ENCODE measurements around the gene CYLD. TPM values are rescaled to one million over a fixed set of nuclear protein-coding genes. Genes with fewer than 3 reads are reported as not detected.

CYLD gene
- total RNA-seq, 1 donor from 2014 or later, result 33.9 TPM

DNA sequence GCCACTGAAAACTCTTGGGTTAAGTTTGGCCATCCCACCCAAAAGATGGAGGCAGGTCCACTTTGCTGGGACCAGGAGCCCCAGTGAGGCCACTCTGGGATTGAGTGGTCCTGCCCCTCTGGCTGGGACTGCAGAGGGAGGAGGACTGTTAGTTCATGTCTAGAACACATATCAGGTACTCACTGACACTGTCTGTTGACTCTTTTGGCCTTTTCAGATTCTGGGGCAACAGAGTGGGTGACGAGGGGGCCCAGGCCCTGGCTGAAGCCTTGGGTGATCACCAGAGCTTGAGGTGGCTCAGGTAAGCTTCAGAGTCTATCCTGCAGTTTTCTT is 19.5 kb upstream of the CYLD start:
- no peak for TF ChIP-seq POLR2AphosphoS5 (IDR thresholded peaks at IDR 0.05; ENCODE audit: insufficient read depth in 1 of 2, low read depth in 1 of 2)
- TF ChIP-seq, protein P1, sequence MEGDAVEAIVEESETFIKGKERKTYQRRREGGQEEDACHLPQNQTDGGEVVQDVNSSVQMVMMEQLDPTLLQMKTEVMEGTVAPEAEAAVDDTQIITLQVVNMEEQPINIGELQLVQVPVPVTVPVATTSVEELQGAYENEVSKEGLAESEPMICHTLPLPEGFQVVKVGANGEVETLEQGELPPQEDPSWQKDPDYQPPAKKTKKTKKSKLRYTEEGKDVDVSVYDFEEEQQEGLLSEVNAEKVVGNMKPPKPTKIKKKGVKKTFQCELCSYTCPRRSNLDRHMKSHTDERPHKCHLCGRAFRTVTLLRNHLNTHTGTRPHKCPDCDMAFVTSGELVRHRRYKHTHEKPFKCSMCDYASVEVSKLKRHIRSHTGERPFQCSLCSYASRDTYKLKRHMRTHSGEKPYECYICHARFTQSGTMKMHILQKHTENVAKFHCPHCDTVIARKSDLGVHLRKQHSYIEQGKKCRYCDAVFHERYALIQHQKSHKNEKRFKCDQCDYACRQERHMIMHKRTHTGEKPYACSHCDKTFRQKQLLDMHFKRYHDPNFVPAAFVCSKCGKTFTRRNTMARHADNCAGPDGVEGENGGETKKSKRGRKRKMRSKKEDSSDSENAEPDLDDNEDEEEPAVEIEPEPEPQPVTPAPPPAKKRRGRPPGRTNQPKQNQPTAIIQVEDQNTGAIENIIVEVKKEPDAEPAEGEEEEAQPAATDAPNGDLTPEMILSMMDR (IDR thresholded peaks at IDR 0.05), result no peak
- TF ChIP-seq POLR2A (IDR thresholded peaks at IDR 0.05), result no peak
- H3K27me3 ChIP-seq, result no peaks in the 10 kb centered on the region

DNA sequence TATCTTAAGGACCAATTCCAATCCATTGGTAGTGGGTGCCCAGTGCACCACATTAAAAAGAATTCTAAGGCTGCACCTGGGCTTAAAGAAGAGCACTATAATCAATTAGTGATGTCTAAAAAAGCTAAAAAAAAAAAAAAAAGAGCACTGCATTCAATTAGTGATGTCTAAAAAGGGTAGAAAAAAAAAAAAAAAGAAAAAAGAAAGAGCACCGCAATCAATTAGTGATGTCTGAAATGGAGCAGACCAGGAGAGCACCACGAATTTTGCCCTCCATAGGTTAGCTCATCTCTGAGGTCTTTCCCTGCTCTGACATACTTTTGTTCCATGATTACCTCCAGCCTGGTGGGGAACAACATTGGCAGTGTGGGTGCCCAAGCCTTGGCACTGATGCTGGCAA is 18.9 kb upstream of the CYLD start:
- intact Hi-C loops (cut with DNase I), result no loop called here
- no peaks in the 10 kb centered on the region for H3K36me3 ChIP-seq
- H3K4me1 ChIP-seq, result peaks cover 24% of the 10 kb centered on the region
- H3K9me3 ChIP-seq, result no peaks in the 10 kb centered on the region
- H3K4me3 ChIP-seq, result no peak overlapping the region
- H3K27ac ChIP-seq, result no peak overlapping the region
- no peak for DNase-seq (ENCODE audit: extremely low spot score in 2 of 2)
- H3K27me3 ChIP-seq, result no peaks in the 10 kb centered on the region
- no peak for TF ChIP-seq POLR2A (IDR thresholded peaks at IDR 0.05)
- TF ChIP-seq, protein P1 (IDR thresholded peaks at IDR 0.05), result no peak
- no peak for TF ChIP-seq POLR2AphosphoS5 (IDR thresholded peaks at IDR 0.05; ENCODE audit: insufficient read depth in 1 of 2, low read depth in 1 of 2)

More for the DNA sequence above, 19.5 kb upstream of the CYLD start:
- Histone ChIP-seq H3K9me3 (no peaks in the 10 kb centered on the region), H3K36me3 (no peaks in the 10 kb centered on the region), H3K4me1 (peaks cover 24% of the 10 kb centered on the region), H3K4me3 (no peak overlapping the region), H3K27ac (no peak overlapping the region)
- intact Hi-C loops (cut with DNase I), result no loop called here
- no peak for DNase-seq (ENCODE audit: extremely low spot score in 2 of 2)

GRCh38 chr16:50724306-50724705 is 17.6 kb upstream of the CYLD start:
- Histone ChIP-seq H3K27me3 (no peaks in the 10 kb centered on the region), H3K4me1 (peaks cover 14% of the 10 kb centered on the region), H3K4me3 (no peak overlapping the region), H3K9me3 (no peaks in the 10 kb centered on the region), H3K36me3 (no peaks in the 10 kb centered on the region), H3K27ac (no peak overlapping the region)
- no peak for DNase-seq (ENCODE audit: extremely low spot score in 2 of 2)
- no peak for TF ChIP-seq POLR2A (IDR thresholded peaks at IDR 0.05)
- TF ChIP-seq, protein P1 (IDR thresholded peaks at IDR 0.05), result no peak
- intact Hi-C loops (cut with DNase I), result no loop called here

- TF ChIP-seq POLR2A (IDR thresholded peaks at IDR 0.05), result no peak
- TF ChIP-seq, protein P1 (IDR thresholded peaks at IDR 0.05), result no peak
- no peak for TF ChIP-seq POLR2AphosphoS5 (IDR thresholded peaks at IDR 0.05; ENCODE audit: insufficient read depth in 1 of 2, low read depth in 1 of 2)
- Histone ChIP-seq H3K36me3 (no peaks in the 10 kb centered on the region), H3K4me3 (no peak overlapping the region), H3K27ac (no peak overlapping the region), H3K4me1 (no peaks in the 10 kb centered on the region), H3K9me3 (no peaks in the 10 kb centered on the region), H3K27me3 (no peaks in the 10 kb centered on the region)
- intact Hi-C loops (cut with DNase I), result no loop called here
- peak; percentile 52 to 81 for DNase-seq (ENCODE audit: extremely low spot score in 2 of 2)
Measured at GRCh38 chr16:50731130-50731988, 10.5 kb upstream of the CYLD start.

All from vagina (tissue), 2 donors.